Mesenchymal stem cell (in vitro differentiated cells and primary cell): ENCODE results near the gene IFT74.

Experiments
- DNase-seq: peaks from one replicate; pipeline ENCODE4 v3.0.0-alpha.2; 2013
- H2AFZ ChIP-seq: one replicate; pipeline ENCODE4 v1.6.1; 2013; ENCODE audit warnings: low read depth, mild to moderate bottlenecking, control low read depth, inconsistent platforms, low read length, moderate library complexity
- H2AK5ac ChIP-seq: 2 replicates; pipeline ENCODE4 v1.6.1; 2013; ENCODE audit warnings: low read length, moderate library complexity, mild to moderate bottlenecking, inconsistent platforms; ENCODE audit not compliant: severe bottlenecking
- H2BK120ac ChIP-seq: one replicate; pipeline ENCODE4 v1.6.1; 2013; ENCODE audit warnings: low read depth, mild to moderate bottlenecking, inconsistent platforms, low read length, moderate library complexity
- H2BK12ac ChIP-seq, 2 experiments: one replicate each; pipeline ENCODE4 v1.6.1; 2013; ENCODE audit warnings: inconsistent platforms in 2 of 2, low read length in 2 of 2, mild to moderate bottlenecking in 2 of 2, moderate library complexity in 2 of 2, control low read depth in 1 of 2
- H2BK15ac ChIP-seq: one replicate; pipeline ENCODE4 v1.6.1; 2013; ENCODE audit warnings: mild to moderate bottlenecking, low read depth, inconsistent platforms; ENCODE audit not compliant: poor library complexity, severe bottlenecking
- H2BK5ac ChIP-seq: 2 replicates; pipeline ENCODE4 v1.6.1; 2013; ENCODE audit warnings: low read depth, mild to moderate bottlenecking, low read length, control low read depth, inconsistent platforms; ENCODE audit not compliant: poor library complexity, severe bottlenecking
- H3K14ac ChIP-seq, 2 experiments: one replicate each; pipeline ENCODE4 v1.6.1; 2013; ENCODE audit warnings: inconsistent platforms in 2 of 2, low read length in 2 of 2, control low read depth in 1 of 2, mild to moderate bottlenecking in 1 of 2, moderate library complexity in 1 of 2
- H3K18ac ChIP-seq, 2 experiments: one replicate each; pipeline ENCODE4 v1.6.1; 2013; ENCODE audit warnings: inconsistent platforms in 2 of 2, low read length in 2 of 2, control low read depth in 1 of 2, low read depth in 1 of 2, mild to moderate bottlenecking in 1 of 2
- H3K23ac ChIP-seq, 2 experiments: one replicate each; pipeline ENCODE4 v1.6.1; 2013; ENCODE audit warnings: inconsistent platforms in 2 of 2, low read length in 2 of 2, mild to moderate bottlenecking in 2 of 2, moderate library complexity in 2 of 2, control low read depth in 1 of 2
- H3K27ac ChIP-seq: 2 replicates; pipeline ENCODE4 v1.5.1; 2013; ENCODE audit warnings: mild to moderate bottlenecking, moderate library complexity, low read length, control low read depth, inconsistent platforms; ENCODE audit not compliant: poor library complexity, severe bottlenecking
- H3K27me3 ChIP-seq, 2 experiments: 2 replicates each; pipeline versions ENCODE4 v1.6.1 to v1.7.0; 2013; ENCODE audit warnings: low read length in 2 of 2, mild to moderate bottlenecking in 2 of 2, moderate library complexity in 2 of 2, control low read depth in 1 of 2, inconsistent platforms in 1 of 2; ENCODE audit not compliant: control insufficient read depth in 1 of 2, insufficient read depth in 1 of 2
- H3K36me3 ChIP-seq, 2 experiments: 2 replicates each; pipeline versions ENCODE4 v1.6.1 to v1.7.0; 2013; ENCODE audit warnings: low read length in 2 of 2, control low read depth in 1 of 2, inconsistent platforms in 1 of 2, low read depth in 1 of 2, mild to moderate bottlenecking in 1 of 2; ENCODE audit not compliant: insufficient read depth in 2 of 2, control insufficient read depth in 1 of 2
- H3K4ac ChIP-seq, 2 experiments: one replicate each; pipeline ENCODE4 v1.6.1; 2013; ENCODE audit warnings: inconsistent platforms in 2 of 2, low read length in 2 of 2, mild to moderate bottlenecking in 2 of 2, moderate library complexity in 2 of 2, control low read depth in 1 of 2, low read depth in 1 of 2
- H3K4me1 ChIP-seq: 2 replicates; pipeline ENCODE4 v1.6.1; 2013; ENCODE audit warnings: low read depth, low read length, control low read depth; ENCODE audit not compliant: control insufficient read depth, insufficient read depth
- H3K4me2 ChIP-seq: 2 replicates; pipeline ENCODE4 v1.6.1; 2013; ENCODE audit warnings: low read length, mild to moderate bottlenecking, inconsistent platforms; ENCODE audit not compliant: poor library complexity, severe bottlenecking
- H3K4me3 ChIP-seq, 2 experiments: 2 replicates each; pipeline versions ENCODE4 v1.5.1 to v1.7.0; 2013; ENCODE audit warnings: low read length in 2 of 2, mild to moderate bottlenecking in 2 of 2, control low read depth in 1 of 2, low read depth in 1 of 2; ENCODE audit not compliant: insufficient read depth in 1 of 2
- H3K79me1 ChIP-seq: replicated peaks from 2 replicates; pipeline ENCODE4 v1.6.1; 2013; ENCODE audit warnings: mild to moderate bottlenecking, control low read depth, low read length, inconsistent platforms; ENCODE audit not compliant: poor library complexity, severe bottlenecking
- H3K9ac ChIP-seq: 2 replicates; pipeline ENCODE4 v1.7.0; 2013; ENCODE audit warnings: mild to moderate bottlenecking, low read length, moderate library complexity
- H3K9me3 ChIP-seq: 2 replicates; pipeline ENCODE4 v1.7.0; 2013; ENCODE audit warnings: mild to moderate bottlenecking, low read length; ENCODE audit not compliant: control insufficient read depth
- H4K8ac ChIP-seq: one replicate; pipeline ENCODE4 v1.6.1; 2013; ENCODE audit warnings: inconsistent platforms, mild to moderate bottlenecking, low read length, moderate library complexity
- H4K91ac ChIP-seq: one replicate; pipeline ENCODE4 v1.6.1; 2013; ENCODE audit warnings: mild to moderate bottlenecking, low read length, inconsistent platforms
- WGBS: methylation state at CpG from one replicate; pipeline ENCODE4 v1.1.7; 2013; ENCODE audit warnings: mixed read lengths; 5-methylcytosine and 5-hydroxymethylcytosine counted together

The IFT74 gene

DNA sequence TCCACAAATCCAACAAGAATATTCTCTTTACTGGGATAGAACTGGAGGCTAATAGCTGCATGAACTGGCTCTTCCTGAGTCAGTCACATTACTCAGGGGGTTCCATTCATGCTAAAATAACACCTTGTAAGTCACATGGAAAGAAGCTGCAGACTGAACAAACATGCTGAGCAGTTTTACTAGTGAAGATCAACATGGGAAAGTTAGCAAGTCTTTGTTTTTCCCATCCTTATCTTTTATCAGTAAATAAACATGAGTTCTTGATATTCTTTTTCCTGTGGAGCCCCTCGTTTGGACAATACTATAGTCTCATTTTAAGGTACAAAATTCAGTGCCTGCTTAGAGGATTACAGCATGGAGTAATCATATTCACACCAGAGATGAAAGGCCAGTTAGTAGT, 109.1 kb downstream of the IFT74 start:
- no peak overlapping the region for H3K18ac ChIP-seq
- no CpG with 5 or more reads among the region's 1 CpG for WGBS

DNA sequence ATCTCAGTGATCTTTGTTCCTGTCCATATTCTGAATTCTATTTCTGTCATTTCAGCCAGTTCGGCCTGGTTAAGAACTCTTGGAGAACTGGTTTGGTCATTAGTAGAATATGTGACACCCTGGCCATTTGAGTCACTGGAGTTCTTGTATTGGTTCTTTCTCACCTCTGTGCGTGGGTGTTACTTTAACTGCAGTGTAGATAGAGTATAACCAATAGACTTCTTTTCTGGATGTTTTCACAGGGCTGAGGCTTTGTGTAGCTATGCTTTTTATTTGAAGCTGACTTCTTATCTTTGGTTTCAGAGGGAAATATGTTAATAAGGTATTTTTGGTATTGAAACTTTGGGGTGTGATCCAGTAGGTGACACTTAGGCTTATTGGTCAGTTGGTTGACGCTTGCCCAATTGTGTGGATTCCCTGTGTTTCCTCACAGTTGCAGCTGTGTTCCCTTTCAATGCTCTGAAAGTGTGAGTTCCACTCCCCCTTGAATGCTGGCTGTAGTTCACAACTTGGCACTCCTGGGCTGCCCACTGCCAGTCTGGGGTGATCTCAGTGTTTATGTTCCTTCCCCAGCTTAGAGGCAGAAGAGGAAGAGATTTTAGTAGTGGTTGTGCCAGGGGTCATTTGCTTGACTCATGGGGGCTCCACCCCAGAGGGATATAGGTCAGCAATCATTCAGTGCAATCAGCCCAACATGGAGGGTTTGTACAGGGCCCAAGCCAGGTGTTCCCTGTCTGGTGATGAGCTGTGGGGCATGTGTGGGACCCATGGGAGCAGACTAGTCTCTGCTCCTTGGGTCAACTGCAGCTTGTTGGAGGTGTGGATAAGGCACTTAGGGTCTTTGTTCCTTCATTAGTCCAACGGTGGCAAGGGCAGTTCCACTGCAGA, 117.9 kb downstream of the IFT74 start:
- Histone ChIP-seq H3K14ac (no peak overlapping the region), H3K79me1 (no peaks in the 10 kb centered on the region), H2BK5ac (no peak overlapping the region), H3K23ac (no peak overlapping the region), H4K91ac (no peak overlapping the region), H3K27me3 (no peaks in the 10 kb centered on the region), H2BK15ac (no peak overlapping the region), H2AFZ (no peak overlapping the region), H3K4ac (no peak overlapping the region), H3K9ac (no peak overlapping the region), H2BK12ac (no peak overlapping the region), H3K36me3 (no peaks in the 10 kb centered on the region), H2AK5ac (no peak overlapping the region), H3K9me3 (no peaks in the 10 kb centered on the region), H4K8ac (no peak overlapping the region), H3K27ac (no peak overlapping the region), H3K4me1 (no peaks in the 10 kb centered on the region), H3K18ac (no peak overlapping the region), H3K4me2 (no peak overlapping the region), H2BK120ac (no peak overlapping the region), H3K4me3 (no peak overlapping the region)
- WGBS, result 81% methylated on average over 4 of the region's 4 CpGs
- peak; percentile 13 for DNase-seq

More for the DNA sequence above, 109.1 kb downstream of the IFT74 start:
- no peaks in the 10 kb centered on the region for H3K79me1 ChIP-seq
- H3K14ac ChIP-seq, result no peak overlapping the region
- H3K9me3 ChIP-seq, result no peaks in the 10 kb centered on the region
- no peak overlapping the region for H2BK120ac ChIP-seq
- no peak overlapping the region for H3K23ac ChIP-seq
- H2AFZ ChIP-seq, result no peak overlapping the region
- H2BK12ac ChIP-seq, result no peak overlapping the region
- no peak overlapping the region for H2BK5ac ChIP-seq
- H4K8ac ChIP-seq, result no peak overlapping the region
- no peak overlapping the region for H4K91ac ChIP-seq
- no peak overlapping the region for H3K4me3 ChIP-seq
- no peak overlapping the region for H3K4ac ChIP-seq
- H3K27me3 ChIP-seq, result no peaks in the 10 kb centered on the region
- DNase-seq, result no peak
- H3K27ac ChIP-seq, result no peak overlapping the region
- no peak overlapping the region for H3K9ac ChIP-seq
- no peak overlapping the region for H2AK5ac ChIP-seq
- no peaks in the 10 kb centered on the region for H3K4me1 ChIP-seq
- peaks cover 0 to 5% of the 10 kb centered on the region in 2 experiments for H3K36me3 ChIP-seq
- no peak overlapping the region for H2BK15ac ChIP-seq
- H3K4me2 ChIP-seq, result no peak overlapping the region

DNA sequence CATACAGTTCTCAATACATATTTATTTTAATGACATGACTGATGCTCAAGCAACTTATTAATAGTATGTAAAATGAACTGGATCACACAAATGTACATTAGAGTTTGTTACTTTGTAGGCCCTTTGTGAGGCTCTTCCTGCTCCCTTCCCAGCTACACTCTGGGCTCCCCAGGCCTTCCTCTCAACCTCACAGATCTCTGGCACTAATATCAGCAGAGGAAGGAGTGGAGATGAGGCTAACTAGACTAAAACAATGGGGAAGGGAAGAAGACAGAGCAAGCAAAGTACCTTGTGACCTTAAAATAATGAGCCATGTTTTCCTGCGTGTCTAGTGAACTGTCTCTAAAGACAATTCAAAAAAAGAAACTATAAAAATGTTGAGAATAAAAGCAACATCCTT, 122.5 kb downstream of the IFT74 start:
- H3K4me1 ChIP-seq, result no peaks in the 10 kb centered on the region
- H2BK120ac ChIP-seq, result no peak overlapping the region
- no peaks in the 10 kb centered on the region for H3K27me3 ChIP-seq
- no peak overlapping the region for H3K9ac ChIP-seq
- no peak overlapping the region for H4K8ac ChIP-seq
- H2BK5ac ChIP-seq, result no peak overlapping the region
- H3K79me1 ChIP-seq, result no peaks in the 10 kb centered on the region
- no peak overlapping the region for H2BK15ac ChIP-seq
- no peak overlapping the region for H2BK12ac ChIP-seq
- H3K18ac ChIP-seq, result no peak overlapping the region
- no peak overlapping the region for H3K4me3 ChIP-seq
- DNase-seq, result no peak
- H3K9me3 ChIP-seq, result no peaks in the 10 kb centered on the region
- no peak overlapping the region for H3K23ac ChIP-seq
- H3K14ac ChIP-seq, result no peak overlapping the region
- H4K91ac ChIP-seq, result no peak overlapping the region
- no peak overlapping the region for H3K4me2 ChIP-seq
- no peak overlapping the region for H3K4ac ChIP-seq
- H3K36me3 ChIP-seq, result no peaks in the 10 kb centered on the region
- no peak overlapping the region for H3K27ac ChIP-seq
- no peak overlapping the region for H2AFZ ChIP-seq
- WGBS, result no CpG with 5 or more reads among the region's 1 CpG
- no peak overlapping the region for H2AK5ac ChIP-seq

DNA sequence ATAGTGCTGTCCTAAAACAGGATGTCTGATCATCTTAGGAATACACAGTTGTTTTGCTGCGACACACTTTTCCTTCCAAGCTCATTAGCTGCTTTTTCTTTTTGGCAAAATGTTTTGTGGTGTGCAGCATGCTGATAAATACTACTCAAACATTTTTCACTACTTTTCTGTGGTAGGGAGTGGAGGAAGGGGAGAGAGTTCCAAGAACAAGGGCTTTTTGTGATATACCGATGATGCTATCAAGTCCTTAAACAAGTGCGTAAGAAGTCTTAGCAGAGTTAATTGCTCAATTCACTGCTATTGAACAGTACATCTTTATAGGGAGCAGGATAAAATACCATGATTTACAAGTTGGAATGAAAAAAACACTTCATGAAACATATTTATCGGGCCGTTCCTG, 129.2 kb downstream of the IFT74 start:
- no peaks in the 10 kb centered on the region for H3K79me1 ChIP-seq
- no peak overlapping the region for H4K91ac ChIP-seq
- no peak overlapping the region for H2BK12ac ChIP-seq
- no peaks in the 10 kb centered on the region for H3K9me3 ChIP-seq
- no peak overlapping the region for H2AK5ac ChIP-seq
- no peak overlapping the region for H3K18ac ChIP-seq
- no peak overlapping the region for H3K4me3 ChIP-seq
- H4K8ac ChIP-seq, result no peak overlapping the region
- H3K23ac ChIP-seq, result no peak overlapping the region
- DNase-seq, result no peak
- 100% methylated on average over 2 of the region's 5 CpGs for WGBS
- no peak overlapping the region for H3K14ac ChIP-seq
- H2BK5ac ChIP-seq, result no peak overlapping the region
- no peak overlapping the region for H3K4me2 ChIP-seq
- H3K27me3 ChIP-seq, result no peaks in the 10 kb centered on the region
- H3K9ac ChIP-seq, result no peak overlapping the region
- no peak overlapping the region for H2BK15ac ChIP-seq
- H3K4me1 ChIP-seq, result peaks cover 2% of the 10 kb centered on the region
- no peak overlapping the region for H2AFZ ChIP-seq
- H3K4ac ChIP-seq, result peak overlapping the region in 1 of 2 experiments; percentile 16
- H3K36me3 ChIP-seq, result no peaks in the 10 kb centered on the region
- H3K27ac ChIP-seq, result no peak overlapping the region
- no peak overlapping the region for H2BK120ac ChIP-seq
